K562 (cell line): ENCODE measurements around the gene BOC. TPM values are rescaled to one million over a fixed set of nuclear protein-coding genes. Genes with fewer than 3 reads are reported as not detected.

Experiments
- ATAC-seq: fragments of 200-7000 bp; cut with Tn5 transposase; 3 replicates; pipeline ENCODE4 v1.9.1; 2020; ENCODE audit warnings: moderate library complexity
- BruUV-seq: library from RNA; stranded (reverse); fragments of 400-500 nt; replicated peaks from 2 replicates; lab custom pipeline; 2021; lab: Mats Ljungman, UMichigan
- CTCF ChIA-PET: fragments of 300-600 bp; formaldehyde crosslinking; extraction: SDS; loops from one replicate; lab custom pipeline; 2021; ENCODE audit warnings: low intra/inter-chr PET ratio; lab: Yijun Ruan, JAX
- POLR2A ChIA-PET: fragments of 300-600, 350-650 bp; sonication (Branson Sonifier 250); formaldehyde crosslinking; extraction: SDS; loops from one replicate; lab custom pipeline; 2021; ENCODE audit warnings: antibody characterized with exemption, inconsistent platforms; lab: Yijun Ruan, JAX
- DNase-seq, 4 experiments: peaks; one replicate each; pipeline versions ENCODE4 v3.0.0 to v3.0.0-alpha.2; 2011 to 2018; ENCODE audit warnings: low spot score in 3 of 4, mixed read lengths in 3 of 4; ENCODE audit errors: extremely low read depth in 1 of 4
- FAIRE-seq: peaks from 2 replicates; lab custom pipeline; 2011; peaks lifted over from hg19 to GRCh38; lab: Jason Lieb, UNC
- H2AFZ ChIP-seq: 2 replicates; pipeline ENCODE4 v1.6.0; 2011; ENCODE audit warnings: low read depth, low read length, control low read depth, inconsistent platforms
- H3K27ac ChIP-seq: fragments of 200-600 bp; 3 replicates; pipeline ENCODE4 v1.8.0; 2011; ENCODE audit warnings: low read depth, mild to moderate bottlenecking, control low read depth, inconsistent platforms, low read length, moderate library complexity, mixed read lengths; ENCODE audit errors: extremely low read depth
- H3K27me3 ChIP-seq, 2 experiments: fragments of 300-600 bp in 1 of 2; 2 replicates in 1 of 2; 3 replicates in 1 of 2; pipeline versions ENCODE4 v1.6.0 to v1.8.0; 2011; ENCODE audit warnings: inconsistent platforms in 2 of 2, low read length in 2 of 2, mild to moderate bottlenecking in 1 of 2, mixed read lengths in 1 of 2, moderate library complexity in 1 of 2; ENCODE audit not compliant: control insufficient read depth in 2 of 2, insufficient read depth in 2 of 2
- H3K36me3 ChIP-seq: fragments of 300-600 bp; 3 replicates; pipeline ENCODE4 v1.8.0; 2011; ENCODE audit warnings: mild to moderate bottlenecking, low read length, inconsistent platforms; ENCODE audit not compliant: control insufficient read depth, insufficient read depth
- H3K4me1 ChIP-seq, 2 experiments: fragments of 200-600 bp in 1 of 2; replicated peaks in 1 of 2; 2 replicates in 1 of 2; 3 replicates in 1 of 2; pipeline versions ENCODE4 v1.5.1 to v1.8.0; 2011; ENCODE audit warnings: inconsistent platforms in 2 of 2, low read length in 2 of 2, mild to moderate bottlenecking in 1 of 2, mixed read lengths in 1 of 2, moderate library complexity in 1 of 2; ENCODE audit not compliant: control insufficient read depth in 2 of 2, insufficient read depth in 2 of 2
- H3K4me2 ChIP-seq: 2 replicates; pipeline ENCODE4 v1.6.1; 2011; ENCODE audit warnings: low read length, control low read depth, inconsistent platforms, mixed read lengths; ENCODE audit not compliant: insufficient read depth
- H3K4me3 ChIP-seq: fragments of 200-600 bp; sonication (generic), shearing (Covaris generic); 2 replicates; pipeline ENCODE4 v1.5.1; 2016; ENCODE audit warnings: control low read depth, inconsistent platforms
- H3K79me2 ChIP-seq: fragments of 200-600 bp; 3 replicates; pipeline ENCODE4 v1.8.0; 2011; ENCODE audit warnings: low read length, inconsistent platforms; ENCODE audit not compliant: control insufficient read depth, insufficient read depth
- H3K9ac ChIP-seq, 2 experiments: 2 replicates each; pipeline versions ENCODE4 v1.6.0 to v1.6.1; 2011; ENCODE audit warnings: low read depth in 2 of 2, low read length in 2 of 2, control low read depth in 1 of 2, inconsistent platforms in 1 of 2, mild to moderate bottlenecking in 1 of 2, mixed read lengths in 1 of 2; ENCODE audit not compliant: insufficient read depth in 1 of 2
- H3K9me1 ChIP-seq: one replicate; pipeline ENCODE4 v1.6.0; 2011; ENCODE audit warnings: inconsistent platforms, mild to moderate bottlenecking, low read length, moderate library complexity; ENCODE audit not compliant: control insufficient read depth, insufficient read depth
- H3K9me3 ChIP-seq: replicated peaks from 2 replicates; pipeline ENCODE4 v1.5.1; 2011; ENCODE audit warnings: low read depth, low read length, inconsistent platforms; ENCODE audit not compliant: control insufficient read depth, insufficient read depth
- H4K20me1 ChIP-seq: replicated peaks from 2 replicates; pipeline ENCODE4 v1.6.1; 2011; ENCODE audit warnings: low read length, inconsistent platforms, mixed read lengths; ENCODE audit not compliant: control insufficient read depth, insufficient read depth
- CBX8 ChIP-seq: fragments of 200-600 bp; sonication (generic); IDR thresholded peaks from 2 replicates; pipeline ENCODE4 v1.6.1; 2012; ENCODE audit warnings: borderline replicate concordance, mixed run types, low read depth, mild to moderate bottlenecking, moderate library complexity, mixed read lengths, low read length, control low read depth, inconsistent platforms; ENCODE audit not compliant: poor library complexity, severe bottlenecking; ENCODE audit errors: extremely low read depth
- EGR1 ChIP-seq: fragments of 450-650 bp; conservative IDR thresholded peaks from 2 replicates; pipeline ENCODE4 v1.6.1; 2017; ENCODE audit warnings: mild to moderate bottlenecking
- HEY1 ChIP-seq: fragments of 250-450 bp; sonication (Bioruptor Pico); IDR thresholded peaks from 2 replicates; pipeline ENCODE4 v1.5.0; 2020; ENCODE audit warnings: mild to moderate bottlenecking, moderate library complexity, borderline replicate concordance
- MAX ChIP-seq: sonication (generic); formaldehyde crosslinking; IDR thresholded peaks from 2 replicates; pipeline ENCODE4 v1.9.0; 2022; ENCODE audit warnings: mild to moderate bottlenecking, missing genetic modification reagents
- SMAD1 ChIP-seq: fragments of 150-350 bp; IDR thresholded peaks from 2 replicates; pipeline ENCODE4 v1.6.1; 2014; ENCODE audit warnings: low read length, low read depth; ENCODE audit not compliant: partially characterized antibody
- TEAD2 ChIP-seq: fragments of 450-650 bp; IDR thresholded peaks from 2 replicates; pipeline ENCODE4 v1.6.1; 2016; ENCODE audit warnings: missing genetic modification characterization, control low read depth, missing compliant biosample characterization
- TGIF2 ChIP-seq: sonication (generic); formaldehyde crosslinking; IDR thresholded peaks from 2 replicates; pipeline ENCODE4 v1.8.1; 2022; ENCODE audit warnings: mild to moderate bottlenecking, missing genetic modification reagents, moderate library complexity
- XRCC3 ChIP-seq: fragments of 450-650 bp; IDR thresholded peaks from 2 replicates; pipeline ENCODE4 v1.6.1; 2017; ENCODE audit warnings: mild to moderate bottlenecking, moderate library complexity
- WGBS: fragments of 100-300 bp; shearing (Covaris generic); methylation state at CpG from one replicate; pipeline ENCODE4 v1.1.6; 2016; ENCODE audit warnings: low coverage, mixed read lengths; ENCODE audit not compliant: insufficient coverage; ENCODE audit errors: missing lambda C conversion rate; 5-methylcytosine and 5-hydroxymethylcytosine counted together
- in situ Hi-C: fragments of 300-500 bp; cut with MboI; formaldehyde crosslinking; loops from 4 replicates; pipeline ENCODE4 v1.15.0; 2018; ENCODE audit warnings: inconsistent platforms, mixed read lengths
- intact Hi-C: fragments of 100-400 bp; cut with micrococcal nuclease; formaldehyde crosslinking; loops from 2 replicates; pipeline ENCODE4 v1.14.2; 2022
- polyA plus RNA-seq, 8 experiments: library from polyadenylated mRNA; depleted of rRNA in 4 of 8; stranded (reverse) in 5 of 8; unstranded in 3 of 8; fragments of >200 nt; fragmentation: Nextera tagmentation in 2 of 8; fragmentation: Illumina TruSeq in 1 of 8; extraction: Ambion mirVana in 2 of 8; extraction: Trizol in 1 of 8; gene quantifications; 2 replicates each; pipeline versions ENCODE4 v1.2.1 to v1.2.3, GENCODE V29; 2011 to 2014; ENCODE audit warnings: inconsistent platforms in 1 of 8, missing spikeins in 1 of 8
- total RNA-seq, 7 experiments: library from RNA; depleted of rRNA in 6 of 7; stranded (reverse); fragments of >200 nt in 6 of 7; fragmentation: Illumina TruSeq in 2 of 7; extraction: Trizol in 2 of 7; gene quantifications; 2 replicates each; pipeline versions ENCODE4 v1.2.1 to v1.2.3, GENCODE V29; 2011 to 2021; ENCODE audit warnings: low replicate concordance in 1 of 7
- TF ChIP-seq, protein P1 (sequence below), 2 experiments: fragments of 450-650 bp; IDR thresholded peaks; 2 replicates each; pipeline ENCODE4 v1.6.1; 2016; ENCODE audit warnings: mild to moderate bottlenecking in 2 of 2, borderline replicate concordance in 1 of 2, low read depth in 1 of 2, moderate library complexity in 1 of 2
- TF ChIP-seq, protein P2 (sequence below), 2 experiments: fragments of 450-650 bp; IDR thresholded peaks; 2 replicates each; pipeline ENCODE4 v1.6.1; 2018; ENCODE audit warnings: mild to moderate bottlenecking in 2 of 2, low read depth in 1 of 2; ENCODE audit not compliant: partially characterized antibody in 2 of 2

BOC gene
- total and polyA plus RNA-seq, 9 of the 15 experiments (the other 6 are each of a cell fraction or from before 2014, with no cell fraction given): not detected

GRCh38 chr3:113177526-113177925 is 33.8 kb upstream of the BOC start:
- Histone ChIP-seq H3K27me3 (no peaks in the 10 kb centered on the region), H3K9me3 (no peaks in the 10 kb centered on the region), H3K4me2 (no peak overlapping the region), H3K27ac (no peak overlapping the region), H3K9me1 (no peaks in the 10 kb centered on the region), H4K20me1 (no peaks in the 10 kb centered on the region), H3K4me1 (no peaks in the 10 kb centered on the region), H3K9ac (no peak overlapping the region), H3K79me2 (no peaks in the 10 kb centered on the region), H2AFZ (no peak overlapping the region), H3K4me3 (no peak overlapping the region), H3K36me3 (no peaks in the 10 kb centered on the region)
- POLR2A ChIA-PET: no interaction called here
- BruUV-seq: no TSS peak
- intact Hi-C loops (no loop called here), in situ Hi-C loops (no loop called here)
- WGBS: 4% methylated on average over 2 of the region's 2 CpGs
- FAIRE-seq: no peak
- CTCF ChIA-PET: no interaction called here
- ATAC-seq: no peak
- DNase-seq: no peak
- TF ChIP-seq TEAD2 (tag) (no peak), CBX8 (no peak), MAX (CRISPR knock-in tag) (no peak), SMAD1 (no peak), XRCC3 (no peak), TGIF2 (no peak), HEY1 (CRISPR knock-in tag) (no peak), EGR1 (no peak)
- TF ChIP-seq, protein P1, sequence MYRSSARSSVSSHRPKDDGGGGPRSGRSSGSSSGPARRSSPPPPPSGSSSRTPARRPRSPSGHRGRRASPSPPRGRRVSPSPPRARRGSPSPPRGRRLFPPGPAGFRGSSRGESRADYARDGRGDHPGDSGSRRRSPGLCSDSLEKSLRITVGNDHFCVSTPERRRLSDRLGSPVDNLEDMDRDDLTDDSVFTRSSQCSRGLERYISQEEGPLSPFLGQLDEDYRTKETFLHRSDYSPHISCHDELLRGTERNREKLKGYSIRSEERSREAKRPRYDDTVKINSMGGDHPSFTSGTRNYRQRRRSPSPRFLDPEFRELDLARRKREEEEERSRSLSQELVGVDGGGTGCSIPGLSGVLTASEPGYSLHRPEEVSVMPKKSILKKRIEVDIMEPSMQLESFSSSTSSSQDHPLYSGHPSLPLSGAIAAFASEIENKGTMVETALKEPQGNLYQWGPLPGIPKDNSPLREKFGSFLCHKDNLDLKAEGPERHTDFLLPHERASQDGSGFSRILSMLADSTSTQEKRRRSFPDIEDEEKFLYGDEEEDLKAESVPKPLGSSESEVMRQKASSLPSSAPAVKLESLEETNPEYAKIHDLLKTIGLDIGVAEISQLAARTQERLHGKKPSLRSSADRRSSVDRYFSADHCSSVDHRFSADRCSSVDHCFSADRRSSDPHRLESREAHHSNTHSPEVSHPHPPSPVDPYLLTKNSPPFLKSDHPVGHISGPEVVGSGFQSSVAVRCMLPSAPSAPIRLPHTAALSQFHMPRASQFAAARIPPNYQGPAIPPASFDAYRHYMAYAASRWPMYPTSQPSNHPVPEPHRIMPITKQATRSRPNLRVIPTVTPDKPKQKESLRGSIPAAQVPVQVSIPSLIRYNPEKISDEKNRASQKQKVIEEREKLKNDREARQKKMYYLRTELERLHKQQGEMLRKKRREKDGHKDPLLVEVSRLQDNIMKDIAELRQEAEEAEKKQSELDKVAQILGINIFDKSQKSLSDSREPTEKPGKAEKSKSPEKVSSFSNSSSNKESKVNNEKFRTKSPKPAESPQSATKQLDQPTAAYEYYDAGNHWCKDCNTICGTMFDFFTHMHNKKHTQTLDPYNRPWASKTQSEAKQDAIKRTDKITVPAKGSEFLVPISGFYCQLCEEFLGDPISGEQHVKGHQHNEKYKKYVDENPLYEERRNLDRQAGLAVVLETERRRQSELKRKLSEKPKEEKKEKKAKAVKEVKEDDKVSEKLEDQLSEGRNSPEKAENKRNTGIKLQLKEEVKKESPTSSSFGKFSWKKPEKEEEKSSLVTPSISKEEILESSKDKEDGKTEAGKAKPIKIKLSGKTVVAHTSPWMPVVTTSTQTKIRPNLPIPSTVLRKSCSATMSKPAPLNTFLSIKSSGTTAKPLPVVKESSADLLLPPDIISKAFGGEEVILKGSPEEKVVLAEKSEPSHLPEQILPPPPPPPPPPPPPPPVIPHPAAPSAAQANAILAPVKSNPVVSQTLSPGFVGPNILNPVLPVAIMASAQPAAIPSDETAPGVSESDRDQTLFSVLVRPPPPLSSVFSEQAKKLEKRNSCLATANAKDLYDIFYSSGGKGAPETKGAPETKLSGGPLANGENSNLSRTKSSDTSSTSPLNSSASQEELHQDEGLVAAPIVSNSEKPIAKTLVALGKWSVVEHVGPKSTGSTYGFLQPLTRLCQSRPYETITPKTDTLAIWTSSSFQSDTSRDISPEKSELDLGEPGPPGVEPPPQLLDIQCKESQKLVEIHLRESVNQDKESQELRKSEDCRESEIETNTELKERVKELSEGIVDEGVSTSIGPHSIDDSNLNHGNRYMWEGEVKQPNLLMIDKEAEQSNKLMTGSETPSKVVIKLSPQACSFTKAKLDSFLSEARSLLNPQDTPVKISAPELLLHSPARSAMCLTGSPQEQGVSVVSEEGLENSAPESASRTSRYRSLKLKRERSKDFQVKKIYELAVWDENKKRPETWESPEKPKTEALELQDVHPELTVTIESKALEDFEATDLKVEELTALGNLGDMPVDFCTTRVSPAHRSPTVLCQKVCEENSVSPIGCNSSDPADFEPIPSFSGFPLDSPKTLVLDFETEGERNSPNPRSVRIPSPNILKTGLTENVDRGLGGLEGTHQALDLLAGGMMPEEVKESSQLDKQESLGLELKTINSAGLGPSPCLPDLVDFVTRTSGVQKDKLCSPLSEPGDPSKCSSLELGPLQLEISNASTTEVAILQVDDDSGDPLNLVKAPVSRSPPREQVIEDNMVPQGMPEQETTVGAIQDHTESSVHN (IDR thresholded peaks at IDR 0.05; ENCODE audit: borderline replicate concordance in 1 of 2, low read depth in 1 of 2): no peak
- TF ChIP-seq, protein P2, sequence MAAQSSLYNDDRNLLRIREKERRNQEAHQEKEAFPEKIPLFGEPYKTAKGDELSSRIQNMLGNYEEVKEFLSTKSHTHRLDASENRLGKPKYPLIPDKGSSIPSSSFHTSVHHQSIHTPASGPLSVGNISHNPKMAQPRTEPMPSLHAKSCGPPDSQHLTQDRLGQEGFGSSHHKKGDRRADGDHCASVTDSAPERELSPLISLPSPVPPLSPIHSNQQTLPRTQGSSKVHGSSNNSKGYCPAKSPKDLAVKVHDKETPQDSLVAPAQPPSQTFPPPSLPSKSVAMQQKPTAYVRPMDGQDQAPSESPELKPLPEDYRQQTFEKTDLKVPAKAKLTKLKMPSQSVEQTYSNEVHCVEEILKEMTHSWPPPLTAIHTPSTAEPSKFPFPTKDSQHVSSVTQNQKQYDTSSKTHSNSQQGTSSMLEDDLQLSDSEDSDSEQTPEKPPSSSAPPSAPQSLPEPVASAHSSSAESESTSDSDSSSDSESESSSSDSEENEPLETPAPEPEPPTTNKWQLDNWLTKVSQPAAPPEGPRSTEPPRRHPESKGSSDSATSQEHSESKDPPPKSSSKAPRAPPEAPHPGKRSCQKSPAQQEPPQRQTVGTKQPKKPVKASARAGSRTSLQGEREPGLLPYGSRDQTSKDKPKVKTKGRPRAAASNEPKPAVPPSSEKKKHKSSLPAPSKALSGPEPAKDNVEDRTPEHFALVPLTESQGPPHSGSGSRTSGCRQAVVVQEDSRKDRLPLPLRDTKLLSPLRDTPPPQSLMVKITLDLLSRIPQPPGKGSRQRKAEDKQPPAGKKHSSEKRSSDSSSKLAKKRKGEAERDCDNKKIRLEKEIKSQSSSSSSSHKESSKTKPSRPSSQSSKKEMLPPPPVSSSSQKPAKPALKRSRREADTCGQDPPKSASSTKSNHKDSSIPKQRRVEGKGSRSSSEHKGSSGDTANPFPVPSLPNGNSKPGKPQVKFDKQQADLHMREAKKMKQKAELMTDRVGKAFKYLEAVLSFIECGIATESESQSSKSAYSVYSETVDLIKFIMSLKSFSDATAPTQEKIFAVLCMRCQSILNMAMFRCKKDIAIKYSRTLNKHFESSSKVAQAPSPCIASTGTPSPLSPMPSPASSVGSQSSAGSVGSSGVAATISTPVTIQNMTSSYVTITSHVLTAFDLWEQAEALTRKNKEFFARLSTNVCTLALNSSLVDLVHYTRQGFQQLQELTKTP (IDR thresholded peaks at IDR 0.05; ENCODE audit: low read depth in 1 of 2, partially characterized antibody in 2 of 2): no peak
